Fibroblast of villous mesenchyme (primary cell): ENCODE results near the gene CNIH2. TPM values are rescaled to one million over a fixed set of nuclear protein-coding genes. Genes with fewer than 3 reads are reported as not detected.
"Not testable (repeated sequence)": the region's sequence is repeated elsewhere in the genome, so short reads cannot be mapped to it uniquely, and the experiment has no call there.

ENCODE experiments used
- DNase-seq: peaks from one replicate; pipeline ENCODE4 v3.0.0-alpha.2; 2010; ENCODE audit warnings: low read depth
- H3K4me3 ChIP-seq: 2 replicates; pipeline ENCODE4 v1.5.1; 2011; ENCODE audit warnings: low read depth, mild to moderate bottlenecking, low read length
- CTCF ChIP-seq: IDR thresholded peaks from 2 replicates; pipeline ENCODE4 v1.5.1; 2012; ENCODE audit warnings: low read depth, mild to moderate bottlenecking, low read length; ENCODE audit not compliant: insufficient read depth
- total RNA-seq: library from RNA; depleted of rRNA; stranded (reverse); fragments of >200 nt; gene quantifications from 2 replicates; pipeline ENCODE4 v1.2.3, GENCODE V29; 2012

The CNIH2 gene
- total RNA-seq, 1 donor: 0.43 TPM

- no peak for TF ChIP-seq CTCF
- DNase-seq: no peak
- no peak overlapping the region for H3K4me3 ChIP-seq
Measured at GRCh38 chr11:66251809-66252208, 26.2 kb upstream of the CNIH2 start.

GRCh38 chr11:66253081-66253480, 24.9 kb upstream of the CNIH2 start:
- H3K4me3 ChIP-seq, DNase-seq: not testable (repeated sequence)

- no peak for TF ChIP-seq CTCF
- DNase-seq: no peak
Measured at GRCh38 chr11:66258473-66258893, 19.5 kb upstream of the CNIH2 start.

GRCh38 chr11:66259225-66259624, 18.8 kb upstream of the CNIH2 start:
- no peak for DNase-seq
- TF ChIP-seq CTCF: no peak
- no peak overlapping the region for H3K4me3 ChIP-seq

More at GRCh38 chr11:66258473-66258893, 19.5 kb upstream of the CNIH2 start:
- peak overlapping the region; percentile 92 for H3K4me3 ChIP-seq

- no peak overlapping the region for H3K4me3 ChIP-seq
- no peak for TF ChIP-seq CTCF
- DNase-seq: no peak
Measured at GRCh38 chr11:66259956-66260355, 18.0 kb upstream of the CNIH2 start.

- no peak overlapping the region for H3K4me3 ChIP-seq
- no peak for DNase-seq
- TF ChIP-seq CTCF: no peak
Measured at GRCh38 chr11:66261578-66261977, 16.4 kb upstream of the CNIH2 start.

GRCh38 chr11:66262191-66262590, 15.8 kb upstream of the CNIH2 start:
- H3K4me3 ChIP-seq: no peak overlapping the region
- no peak for TF ChIP-seq CTCF

GRCh38 chr11:66262696-66263095, 15.3 kb upstream of the CNIH2 start:
- TF ChIP-seq CTCF: no peak
- DNase-seq: no peak
- H3K4me3 ChIP-seq: no peak overlapping the region

More at GRCh38 chr11:66262191-66262590, 15.8 kb upstream of the CNIH2 start:
- DNase-seq: no peak
